G401 (cell line): ENCODE measurements around the gene CARMIL3. TPM values are rescaled to one million over a fixed set of nuclear protein-coding genes. Genes with fewer than 3 reads are reported as not detected.

Source experiments
- DNase-seq: peaks from one replicate; pipeline ENCODE4 v3.0.0-alpha.2; 2015; ENCODE audit warnings: low spot score
- in situ Hi-C: cut with HindIII; loops from 2 replicates; pipeline ENCODE4 v1.10.0; 2016; ENCODE audit warnings: low sequenced_read_pairs, mixed read lengths
- total RNA-seq: library from RNA; depleted of rRNA; stranded (reverse); fragments of >200 nt; shearing (Covaris generic); gene quantifications from 2 replicates; pipeline ENCODE4 v1.2.3, GENCODE V29; 2014

The CARMIL3 gene
- total RNA-seq, 1 experiment from 2014 or later: 1.6 TPM

DNA sequence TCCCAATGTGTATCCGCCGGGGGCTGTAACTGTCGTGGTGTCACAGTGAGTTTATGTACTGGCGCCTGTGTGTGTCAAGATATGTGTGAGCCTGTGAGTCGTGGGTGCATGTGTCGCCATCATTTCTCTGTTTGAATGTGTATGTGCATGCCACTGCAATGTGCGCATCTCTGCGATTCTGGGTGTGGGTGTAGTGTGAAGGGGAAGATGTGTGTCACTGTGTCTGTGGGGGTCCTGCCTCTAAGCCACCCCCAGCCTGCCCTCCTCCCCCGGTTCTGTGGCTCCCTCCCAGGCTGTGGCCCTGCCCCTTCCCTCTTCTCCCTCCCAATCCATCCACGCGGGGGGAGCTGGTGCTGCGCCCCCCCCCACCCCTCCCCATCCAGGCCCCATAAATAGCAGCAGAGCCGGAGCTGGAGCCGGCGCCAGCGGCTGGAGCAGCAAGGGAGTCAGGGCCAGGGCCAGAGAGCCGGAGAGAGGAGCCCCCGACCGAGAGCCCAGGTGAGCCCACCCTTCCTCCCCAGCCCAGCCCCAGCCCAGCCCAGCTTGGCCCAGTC is 19.4 kb downstream of the CARMIL3 start, which contains the start of gene CPNE6:
CPNE6 (plus strand) TSS at position 419 of the 554 bp plus-strand sequence. CDS start 1,375 bp downstream, outside the sequence.
- peak; percentile 88 for DNase-seq
- in situ Hi-C loops: no loop called here

DNA sequence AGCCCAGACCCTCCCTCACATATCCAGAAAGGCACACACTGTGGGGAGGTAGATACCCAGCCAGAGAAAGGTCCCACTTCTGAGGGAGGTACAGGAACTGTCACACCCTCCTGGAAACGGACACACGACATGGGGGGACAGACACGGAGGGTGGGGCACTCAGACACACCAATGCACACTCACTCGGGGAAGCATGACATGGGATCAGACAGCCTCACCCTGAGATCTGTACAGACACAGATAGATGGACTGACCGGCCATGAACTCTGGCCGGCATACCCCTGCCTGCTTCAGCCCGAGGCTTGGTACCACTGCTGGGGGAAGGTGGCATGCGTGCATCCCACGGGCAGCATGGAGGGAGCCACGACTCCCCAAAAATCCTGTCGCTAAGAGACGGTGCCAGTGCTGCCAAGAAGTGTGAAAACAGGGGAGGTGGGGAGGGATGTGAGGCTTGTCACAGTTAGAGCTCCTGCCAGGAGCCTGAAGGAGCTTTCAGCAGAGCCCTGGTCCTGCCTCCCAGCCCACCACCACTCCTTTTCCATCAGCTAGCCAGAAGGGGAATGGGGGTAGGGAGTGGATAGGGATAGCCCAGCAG is 20.1 kb downstream of the CARMIL3 start:
- in situ Hi-C loops: no loop called here
- peak; percentile 60 for DNase-seq

DNA sequence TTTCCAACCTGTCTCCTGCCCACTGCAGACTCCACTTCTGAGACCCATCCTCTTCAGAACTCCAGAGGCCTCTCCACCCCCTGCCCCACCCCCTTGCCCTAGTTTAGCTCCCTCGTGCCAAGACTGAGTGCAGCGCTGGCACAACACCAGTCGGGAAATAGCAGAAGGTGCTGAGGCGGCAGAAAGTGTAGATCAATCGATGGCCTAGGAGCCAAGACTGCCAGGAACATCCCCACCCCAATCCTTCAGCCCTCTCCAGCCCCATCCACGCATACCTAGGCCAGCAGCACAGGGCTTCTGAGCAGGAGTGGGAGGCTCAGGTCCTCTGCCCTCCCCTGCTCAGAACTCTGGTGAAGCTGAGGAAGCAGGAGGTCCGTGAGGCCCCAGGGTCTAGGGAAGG is 20.6 kb downstream of the CARMIL3 start:
- DNase-seq: peak; percentile 59
- in situ Hi-C loops: no loop called here

GRCh38 chr14:24072881-24073877 is 21.4 kb downstream of the CARMIL3 start:
- in situ Hi-C loops: no loop called here
- no peak for DNase-seq

- in situ Hi-C loops: no loop called here
- DNase-seq: no peak
These were observed 23.0 kb downstream of the CARMIL3 start for GRCh38 chr14:24074625-24075484.

- in situ Hi-C loops: no loop called here
- no peak for DNase-seq
These were observed 23.9 kb downstream of the CARMIL3 start for GRCh38 chr14:24075485-24076301.

DNA sequence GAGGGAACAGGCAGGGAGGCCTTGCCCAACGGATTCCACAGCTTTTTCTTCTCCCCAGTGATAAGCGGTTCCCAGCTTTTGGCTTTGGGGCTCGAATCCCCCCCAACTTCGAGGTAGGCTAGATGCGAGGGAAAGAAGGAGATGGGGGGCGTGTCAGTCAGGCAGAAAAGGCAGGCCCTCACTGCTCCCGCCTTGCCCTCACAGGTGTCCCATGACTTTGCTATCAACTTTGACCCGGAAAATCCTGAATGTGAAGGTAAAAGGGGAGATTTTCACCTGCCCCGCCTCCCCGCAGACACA is 24.4 kb downstream of the CARMIL3 start:
- DNase-seq: no peak
- in situ Hi-C loops: no loop called here

GRCh38 chr14:24077086-24077485 is 25.3 kb downstream of the CARMIL3 start:
- DNase-seq: no peak
- in situ Hi-C loops: no loop called here

GRCh38 chr14:24078146-24078545 is 26.3 kb downstream of the CARMIL3 start:
- in situ Hi-C loops: no loop called here
- no peak for DNase-seq

DNA sequence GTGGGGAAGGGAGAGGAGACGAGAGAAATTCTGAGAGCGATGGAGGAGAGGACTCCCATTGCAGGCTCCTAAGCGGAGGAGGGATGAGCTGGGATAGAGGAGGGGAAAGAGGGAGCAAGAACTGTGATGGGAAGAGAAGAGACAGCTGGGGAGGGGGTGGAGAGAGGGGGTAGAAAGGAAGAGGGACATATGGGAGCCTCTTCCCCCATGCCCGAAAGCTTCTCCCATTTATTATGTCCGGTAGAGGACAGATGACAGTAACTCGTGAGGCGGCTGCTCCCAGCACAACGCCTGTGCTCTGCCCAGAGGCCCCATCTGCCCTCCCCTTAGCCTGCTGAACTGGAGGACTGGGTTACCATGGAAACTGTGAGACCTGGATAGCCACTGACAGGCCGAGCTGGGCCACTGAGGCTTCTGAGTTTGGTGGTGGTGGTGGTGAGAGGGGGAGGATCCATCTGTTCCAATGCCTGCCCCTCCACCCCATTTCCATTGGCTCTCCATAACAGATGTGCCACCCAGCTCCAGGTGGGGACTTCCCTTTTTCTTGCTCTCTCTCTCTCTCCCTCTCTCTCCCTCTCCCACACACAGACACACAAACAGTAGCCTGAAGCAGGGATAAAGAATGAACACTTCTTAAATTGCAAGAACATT is 27.8 kb downstream of the CARMIL3 start:
- in situ Hi-C loops: no loop called here
- peak; percentile 95 for DNase-seq

GRCh38 chr14:24080142-24080530 is 28.3 kb downstream of the CARMIL3 start:
- in situ Hi-C loops: no loop called here
- DNase-seq: no peak

GRCh38 chr14:24080888-24081738 is 29.3 kb downstream of the CARMIL3 start:
- in situ Hi-C loops: no loop called here
- peak; percentile 84 for DNase-seq

DNA sequence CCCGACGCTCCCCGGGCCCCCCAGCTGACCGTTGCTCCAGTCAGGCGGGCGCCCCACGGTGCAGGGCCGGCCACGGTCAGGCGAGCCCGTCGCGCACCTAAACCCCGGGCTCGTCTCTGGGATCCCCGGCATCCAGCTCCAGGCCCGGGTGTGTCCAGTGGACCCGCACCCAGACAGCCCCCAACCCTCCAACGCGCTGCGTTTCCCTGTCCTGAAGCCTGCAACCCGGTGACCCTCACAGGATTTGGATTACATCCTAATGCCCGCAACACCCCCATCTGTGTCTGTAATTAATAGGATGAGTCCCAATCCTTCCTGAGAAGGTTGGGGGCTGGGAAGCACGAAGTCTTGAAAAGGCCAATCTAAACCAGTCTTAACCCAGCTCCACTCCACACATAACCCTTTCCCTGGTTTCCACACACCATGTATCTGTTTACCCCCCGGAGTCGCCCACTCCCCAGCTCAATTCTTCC is 30.0 kb downstream of the CARMIL3 start:
- DNase-seq: peak; percentile 40
- in situ Hi-C loops: no loop called here

GRCh38 chr14:24082411-24083080 is 30.7 kb downstream of the CARMIL3 start:
- no peak for DNase-seq
- in situ Hi-C loops: no loop called here

- in situ Hi-C loops: no loop called here
These were observed 31.7 kb downstream of the CARMIL3 start for GRCh38 chr14:24083462-24083861.

GRCh38 chr14:24084440-24084839 is 32.6 kb downstream of the CARMIL3 start:
- in situ Hi-C loops: no loop called here
- no peak for DNase-seq

More at GRCh38 chr14:24083462-24083861, 31.7 kb downstream of the CARMIL3 start:
- no peak for DNase-seq

GRCh38 chr14:24085215-24085614 is 33.4 kb downstream of the CARMIL3 start:
- in situ Hi-C loops: no loop called here
- DNase-seq: no peak
